ENCODE results near the gene USF2.

DNA sequence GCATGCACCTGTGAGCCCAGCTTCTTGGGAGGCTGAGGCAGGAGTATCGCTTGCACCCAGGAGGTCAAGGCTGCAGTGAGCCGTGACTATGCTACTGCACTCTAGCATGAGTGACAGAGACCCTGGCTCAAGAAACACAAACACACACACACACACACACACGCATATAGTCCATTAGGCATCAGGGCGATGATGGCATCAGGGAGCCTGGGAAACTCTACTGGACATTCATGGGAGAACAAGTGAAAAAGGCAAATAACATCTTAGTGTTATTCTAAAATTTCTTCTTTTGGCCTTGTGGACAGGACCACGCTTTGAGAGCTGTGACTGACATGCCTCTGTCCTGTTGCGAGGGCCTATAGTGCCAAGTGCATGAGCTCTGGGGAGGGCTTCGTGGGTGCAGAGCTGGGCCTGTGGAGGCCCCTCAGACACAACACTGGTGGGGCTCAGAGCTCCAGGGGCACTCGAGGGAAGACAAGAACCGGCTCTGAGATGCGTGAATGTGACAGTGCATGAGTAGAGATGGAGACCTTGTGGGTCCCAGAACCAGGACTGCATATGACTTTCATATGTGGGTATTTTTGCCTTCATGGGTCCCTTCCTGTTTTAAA is 8.0 kb upstream of the USF2 start:
- TF ChIP-seq, protein P1, sequence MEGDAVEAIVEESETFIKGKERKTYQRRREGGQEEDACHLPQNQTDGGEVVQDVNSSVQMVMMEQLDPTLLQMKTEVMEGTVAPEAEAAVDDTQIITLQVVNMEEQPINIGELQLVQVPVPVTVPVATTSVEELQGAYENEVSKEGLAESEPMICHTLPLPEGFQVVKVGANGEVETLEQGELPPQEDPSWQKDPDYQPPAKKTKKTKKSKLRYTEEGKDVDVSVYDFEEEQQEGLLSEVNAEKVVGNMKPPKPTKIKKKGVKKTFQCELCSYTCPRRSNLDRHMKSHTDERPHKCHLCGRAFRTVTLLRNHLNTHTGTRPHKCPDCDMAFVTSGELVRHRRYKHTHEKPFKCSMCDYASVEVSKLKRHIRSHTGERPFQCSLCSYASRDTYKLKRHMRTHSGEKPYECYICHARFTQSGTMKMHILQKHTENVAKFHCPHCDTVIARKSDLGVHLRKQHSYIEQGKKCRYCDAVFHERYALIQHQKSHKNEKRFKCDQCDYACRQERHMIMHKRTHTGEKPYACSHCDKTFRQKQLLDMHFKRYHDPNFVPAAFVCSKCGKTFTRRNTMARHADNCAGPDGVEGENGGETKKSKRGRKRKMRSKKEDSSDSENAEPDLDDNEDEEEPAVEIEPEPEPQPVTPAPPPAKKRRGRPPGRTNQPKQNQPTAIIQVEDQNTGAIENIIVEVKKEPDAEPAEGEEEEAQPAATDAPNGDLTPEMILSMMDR (IDR thresholded peaks at IDR 0.05; ENCODE audit: poor library complexity), result no peak
- TF ChIP-seq EZH2 (IDR thresholded peaks at IDR 0.05; ENCODE audit: borderline replicate concordance), result no peak

All from hepatocyte (in vitro differentiated cells).